HCT116 (cell line): Measurements from ENCODE around the gene RET. TPM values are rescaled to one million over a fixed set of nuclear protein-coding genes. Genes with fewer than 3 reads are reported as not detected.
A peak's percentile ranks its signal among the peaks of the same experiment; 100 is the strongest.

Experiments used
- ATAC-seq: fragments of 200-7000 bp; cut with Tn5 transposase; 2 replicates; pipeline ENCODE4 v1.9.1; 2020; ENCODE audit warnings: mild to moderate bottlenecking, moderate library complexity
- BruUV-seq: library from RNA; stranded (reverse); fragments of 400-500 nt; replicated peaks from 2 replicates; lab custom pipeline; 2021; lab: Mats Ljungman, UMichigan
- CTCF ChIA-PET: fragments of 300-600 bp; sonication (Branson Sonifier 250); formaldehyde crosslinking; loops from one replicate; lab custom pipeline; 2021; ENCODE audit warnings: antibody characterized with exemption; lab: Charles Lee
- POLR2A ChIA-PET: fragments of 300-600, 350-600 bp; sonication (Branson Sonifier 250); formaldehyde crosslinking; loops from one replicate; lab custom pipeline; 2021; ENCODE audit warnings: antibody characterized with exemption; lab: Charles Lee
- RAD21 ChIA-PET, 2 experiments: fragments of 300-600 bp; sonication (Branson Sonifier 250); formaldehyde crosslinking; loops; one replicate each; lab custom pipeline; 2023; ENCODE audit warnings: low total read pairs in 2 of 2; ENCODE audit not compliant: uncharacterized antibody in 2 of 2, unreplicated experiment in 2 of 2, low non-redundant PET in 1 of 2; lab: Charles Lee
- DNase-seq: peaks from one replicate; pipeline ENCODE4 v3.0.0-alpha.2; 2010; ENCODE audit warnings: low read depth, low spot score
- H2AFZ ChIP-seq: fragments of 200-600 bp; shearing (Covaris generic), sonication (generic); 2 replicates; pipeline ENCODE4 v1.6.1; 2017; ENCODE audit warnings: low read depth, mixed run types, mixed read lengths, antibody characterized with exemption, low read length; ENCODE audit not compliant: poor library complexity, severe bottlenecking
- H3K27ac ChIP-seq: 2 replicates; pipeline ENCODE4 v1.5.1; 2012; ENCODE audit warnings: low read depth, low read length
- H3K27me3 ChIP-seq: fragments of 200-600 bp; sonication (generic); 2 replicates; pipeline ENCODE4 v1.6.1; 2016; ENCODE audit warnings: mixed run types, low read length, mixed read lengths; ENCODE audit not compliant: insufficient read depth
- H3K36me3 ChIP-seq, 2 experiments: fragments of 200-500 bp in 1 of 2; fragments of 200-600 bp in 1 of 2; sonication (Bioruptor generic) in 1 of 2; sonication (generic) in 1 of 2; 2 replicates each; pipeline versions ENCODE4 v1.5.1 to v1.6.1; 2014 to 2016; ENCODE audit warnings: low read length in 2 of 2, inconsistent platforms in 1 of 2, mixed read lengths in 1 of 2, mixed run types in 1 of 2; ENCODE audit not compliant: insufficient read depth in 2 of 2, control insufficient read depth in 1 of 2
- H3K4me1 ChIP-seq, 2 experiments: fragments of 200-600 bp in 1 of 2; sonication (generic) in 1 of 2; 2 replicates each; pipeline versions ENCODE4 v1.5.1 to v1.6.1; 2012 to 2017; ENCODE audit warnings: low read length in 2 of 2, inconsistent platforms in 1 of 2, mild to moderate bottlenecking in 1 of 2, mixed read lengths in 1 of 2, mixed run types in 1 of 2, moderate library complexity in 1 of 2; ENCODE audit not compliant: insufficient read depth in 2 of 2, control insufficient read depth in 1 of 2
- H3K4me2 ChIP-seq: fragments of 200-600 bp; sonication (generic); 2 replicates; pipeline ENCODE4 v1.6.1; 2017; ENCODE audit warnings: mixed run types, low read length, mixed read lengths
- H3K4me3 ChIP-seq, 2 experiments: fragments of 200-600 bp in 1 of 2; sonication (generic) in 1 of 2; replicated peaks in 1 of 2; 2 replicates each; pipeline ENCODE4 v1.5.1; 2011 to 2016; ENCODE audit warnings: low read length in 2 of 2, control low read depth in 1 of 2, low read depth in 1 of 2, mild to moderate bottlenecking in 1 of 2, mixed read lengths in 1 of 2, mixed run types in 1 of 2
- H3K79me2 ChIP-seq: fragments of 200-600 bp; sonication (generic); 2 replicates; pipeline ENCODE4 v1.6.1; 2017; ENCODE audit warnings: mild to moderate bottlenecking, mixed run types, low read length, moderate library complexity, mixed read lengths; ENCODE audit not compliant: insufficient read depth
- H3K9ac ChIP-seq: fragments of 200-600 bp; sonication (generic); 2 replicates; pipeline ENCODE4 v1.6.1; 2016; ENCODE audit warnings: low read length, mixed read lengths
- H3K9me2 ChIP-seq: fragments of 200-600 bp; sonication (generic), shearing (Covaris generic); 2 replicates; pipeline ENCODE4 v1.6.1; 2017; ENCODE audit warnings: mixed run types, mild to moderate bottlenecking, moderate library complexity; ENCODE audit not compliant: insufficient read depth
- H3K9me3 ChIP-seq, 2 experiments: fragments of 200-500 bp in 1 of 2; fragments of 200-600 bp in 1 of 2; sonication (Bioruptor generic) in 1 of 2; sonication (generic) in 1 of 2; 2 replicates each; pipeline ENCODE4 v1.6.1; 2014 to 2017; ENCODE audit warnings: low read length in 2 of 2, mixed read lengths in 2 of 2, inconsistent platforms in 1 of 2, low read depth in 1 of 2, mild to moderate bottlenecking in 1 of 2, mixed run types in 1 of 2, moderate library complexity in 1 of 2; ENCODE audit not compliant: control insufficient read depth in 1 of 2, insufficient read depth in 1 of 2
- H4K20me1 ChIP-seq: fragments of 200-600 bp; sonication (generic), shearing (Covaris generic); 2 replicates; pipeline ENCODE4 v1.6.1; 2017; ENCODE audit warnings: mixed run types, mild to moderate bottlenecking, moderate library complexity; ENCODE audit not compliant: insufficient read depth
- CTCF ChIP-seq, 3 experiments: fragments of 200-600 bp in 1 of 3; sonication (generic) in 1 of 3; IDR thresholded peaks in 2 of 3; conservative IDR thresholded peaks in 1 of 3; 2 replicates each; pipeline ENCODE4 v1.5.1; 2012 to 2017; ENCODE audit warnings: low read depth in 2 of 3, low read length in 2 of 3, antibody characterized with exemption in 1 of 3, borderline replicate concordance in 1 of 3, control low read depth in 1 of 3, mild to moderate bottlenecking in 1 of 3, mixed read lengths in 1 of 3, mixed run types in 1 of 3, moderate library complexity in 1 of 3; ENCODE audit not compliant: insufficient read depth in 1 of 3
- EGR1 ChIP-seq: IDR thresholded peaks from 2 replicates; pipeline ENCODE4 v1.6.1; 2012; ENCODE audit warnings: low read depth
- RAD21 ChIP-seq: IDR thresholded peaks from 2 replicates; pipeline ENCODE4 v1.6.1; 2012; ENCODE audit warnings: low read depth, mild to moderate bottlenecking
- SIN3A ChIP-seq: IDR thresholded peaks from 2 replicates; pipeline ENCODE4 v1.6.1; 2012; ENCODE audit warnings: low read depth
- ZNF274 ChIP-seq: fragments of 200-500 bp; sonication (Bioruptor generic); IDR thresholded peaks from 2 replicates; pipeline ENCODE4 v1.6.1; 2014; ENCODE audit warnings: mild to moderate bottlenecking, low read depth, low read length, inconsistent platforms
- intact Hi-C: fragments of 100-400 bp; cut with micrococcal nuclease; formaldehyde crosslinking; loops from 2 replicates; pipeline ENCODE4 v1.10.0; 2022
- total RNA-seq: library from RNA; stranded (reverse); gene quantifications from one replicate; pipeline ENCODE4 v1.2.1, GENCODE V29; 2021; ENCODE audit not compliant: unreplicated experiment

RET gene
- total RNA-seq, 1 experiment from 2014 or later, result 5.9 TPM

GRCh38 chr10:43042503-43043341, 34.1 kb upstream of the RET start:
- ATAC-seq, result no peak
- RAD21 ChIA-PET, result no interaction called here

More at GRCh38 chr10:43042503-43043341, 34.1 kb upstream of the RET start:
- no peak for DNase-seq
- H3K79me2 ChIP-seq, result no peaks in the 10 kb centered on the region
- H3K4me2 ChIP-seq, result no peak overlapping the region
- ChIA-PET POLR2A (no interaction called here), CTCF (no interaction called here)
- no peaks in the 10 kb centered on the region for H4K20me1 ChIP-seq
- H3K9me3 ChIP-seq, result no peaks in the 10 kb centered on the region
- H3K27me3 ChIP-seq, result no peaks in the 10 kb centered on the region
- no peak overlapping the region for H3K9ac ChIP-seq
- intact Hi-C loops, result no loop called here
- TF ChIP-seq EGR1 (no peak), ZNF274 (no peak), SIN3A (no peak), RAD21 (peak; percentile 39; the same call in 1 of the 2 replicates), CTCF (IDR thresholded peaks at IDR 0.05 in 2 of 3, conservative IDR thresholded peaks at IDR 0.05 in 1 of 3; ENCODE audit: borderline replicate concordance in 1 of 3, insufficient read depth in 1 of 3, low read depth in 2 of 3, low read length in 2 of 3) (peak in 2 of 3 experiments; percentile 13 to 17; a peak in 1 of 6 replicates)
- no peaks in the 10 kb centered on the region for H3K9me2 ChIP-seq
- no peaks in the 10 kb centered on the region for H3K4me1 ChIP-seq
- H3K4me3 ChIP-seq, result no peak overlapping the region
- H3K27ac ChIP-seq, result no peak overlapping the region
- no peaks in the 10 kb centered on the region for H3K36me3 ChIP-seq
- no peak overlapping the region for H2AFZ ChIP-seq
- BruUV-seq, result no TSS peak
